ENCODE measurements around the gene TNN.

Gene TNN

DNA sequence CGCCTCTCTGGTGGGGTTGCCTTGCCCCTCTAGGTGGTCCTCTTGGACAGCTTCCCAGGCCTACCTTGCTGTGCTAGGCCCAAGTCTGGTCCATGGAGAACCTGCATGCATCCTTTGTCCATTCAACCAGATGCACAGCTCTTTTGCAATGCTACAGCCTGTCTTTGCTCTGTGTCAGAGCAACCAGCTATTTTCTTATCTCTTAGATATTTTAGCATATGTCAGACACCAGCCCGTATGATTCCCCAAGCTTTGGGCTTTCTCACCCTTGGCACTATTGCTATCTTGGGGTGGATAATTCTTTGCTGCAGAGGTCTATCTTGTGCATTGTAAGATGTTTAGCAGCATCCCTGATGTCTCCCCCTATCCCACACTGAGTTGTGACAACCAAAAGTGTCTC, 32.3 kb downstream of the TNN start:
- TF ChIP-seq NFIC (IDR thresholded peaks at IDR 0.05) (no peak), TCF12 (IDR thresholded peaks at IDR 0.05; ENCODE audit: low read depth) (no peak), CEBPB (IDR thresholded peaks at IDR 0.05) (no peak), MAX (IDR thresholded peaks at IDR 0.05) (no peak), EP300 (IDR thresholded peaks at IDR 0.05; ENCODE audit: borderline replicate concordance) (no peak), FOXM1 (IDR thresholded peaks at IDR 0.05; ENCODE audit: borderline replicate concordance, low read depth) (no peak), TAF1 (IDR thresholded peaks at IDR 0.05; ENCODE audit: low read depth) (no peak), ZBTB7A (IDR thresholded peaks at IDR 0.05; ENCODE audit: low read depth) (no peak), REST (IDR thresholded peaks at IDR 0.05; ENCODE audit: low read depth) (no peak), CREB1 (IDR thresholded peaks at IDR 0.05; ENCODE audit: low read depth) (no peak)
- TF ChIP-seq, protein P1, sequence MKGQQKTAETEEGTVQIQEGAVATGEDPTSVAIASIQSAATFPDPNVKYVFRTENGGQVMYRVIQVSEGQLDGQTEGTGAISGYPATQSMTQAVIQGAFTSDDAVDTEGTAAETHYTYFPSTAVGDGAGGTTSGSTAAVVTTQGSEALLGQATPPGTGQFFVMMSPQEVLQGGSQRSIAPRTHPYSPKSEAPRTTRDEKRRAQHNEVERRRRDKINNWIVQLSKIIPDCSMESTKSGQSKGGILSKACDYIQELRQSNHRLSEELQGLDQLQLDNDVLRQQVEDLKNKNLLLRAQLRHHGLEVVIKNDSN (IDR thresholded peaks at IDR 0.05), result no peak

- TF ChIP-seq CREB1 (IDR thresholded peaks at IDR 0.05; ENCODE audit: low read depth), result no peak
- TF ChIP-seq, protein P1 (IDR thresholded peaks at IDR 0.05), result no peak
Measured at GRCh38 chr1:175114996-175115395, 47.4 kb downstream of the TNN start.

DNA sequence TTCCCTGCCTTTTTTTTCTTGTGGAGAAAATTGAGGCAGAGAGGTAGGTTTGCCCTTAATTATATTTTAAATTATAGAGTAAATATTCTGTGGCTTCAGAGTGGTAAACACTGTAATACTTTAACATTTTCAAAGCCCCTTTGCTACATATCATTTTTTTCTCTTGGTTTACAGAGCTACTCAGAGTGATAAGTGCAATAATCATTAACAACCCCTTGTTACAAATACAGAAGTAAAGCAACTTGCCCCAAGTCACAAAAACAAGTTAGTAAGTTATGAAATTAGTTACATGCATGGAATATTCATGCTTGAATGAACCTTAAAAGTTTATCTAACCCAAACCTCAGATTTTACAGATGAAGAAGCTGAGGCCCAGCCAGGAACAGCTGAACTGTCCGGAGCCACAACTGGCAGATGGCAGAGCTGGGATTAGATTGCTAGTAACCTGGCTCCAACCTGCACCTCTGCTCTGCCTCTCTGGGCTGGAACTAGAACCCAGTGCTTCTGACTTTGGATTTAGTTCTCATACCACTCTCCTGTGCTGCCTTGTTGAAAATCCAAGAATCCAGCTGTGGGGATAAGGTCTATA, 48.7 kb downstream of the TNN start:
- no peak for TF ChIP-seq RAD21 (IDR thresholded peaks at IDR 0.05; ENCODE audit: low read depth)
- no peak for TF ChIP-seq NFIC (IDR thresholded peaks at IDR 0.05)
- TF ChIP-seq CREB1 (IDR thresholded peaks at IDR 0.05; ENCODE audit: low read depth), result no peak
- TF ChIP-seq EGR1 (IDR thresholded peaks at IDR 0.05), result no peak
- no peak for TF ChIP-seq EP300 (IDR thresholded peaks at IDR 0.05; ENCODE audit: borderline replicate concordance)
- TF ChIP-seq YY1 (IDR thresholded peaks at IDR 0.05; ENCODE audit: low read depth), result no peak
- no peak for TF ChIP-seq MAX (IDR thresholded peaks at IDR 0.05)
- TF ChIP-seq ZBTB7A (IDR thresholded peaks at IDR 0.05; ENCODE audit: low read depth), result no peak

- no peak for TF ChIP-seq TAF1 (IDR thresholded peaks at IDR 0.05; ENCODE audit: low read depth)
- TF ChIP-seq REST (IDR thresholded peaks at IDR 0.05; ENCODE audit: low read depth), result no peak
- TF ChIP-seq EGR1 (IDR thresholded peaks at IDR 0.05), result no peak
- no peak for TF ChIP-seq CEBPB (IDR thresholded peaks at IDR 0.05)
- no peak for TF ChIP-seq MAX (IDR thresholded peaks at IDR 0.05)
- no peak for TF ChIP-seq CREB1 (IDR thresholded peaks at IDR 0.05; ENCODE audit: low read depth)
- no peak for TF ChIP-seq TCF12 (IDR thresholded peaks at IDR 0.05; ENCODE audit: low read depth)
- no peak for TF ChIP-seq EP300 (IDR thresholded peaks at IDR 0.05; ENCODE audit: borderline replicate concordance)
- TF ChIP-seq, protein P1 (IDR thresholded peaks at IDR 0.05), result no peak
- TF ChIP-seq NFIC (IDR thresholded peaks at IDR 0.05), result no peak
- no peak for TF ChIP-seq FOXM1 (IDR thresholded peaks at IDR 0.05; ENCODE audit: borderline replicate concordance, low read depth)
- TF ChIP-seq TEAD4 (IDR thresholded peaks at IDR 0.05), result no peak
- no peak for TF ChIP-seq YY1 (IDR thresholded peaks at IDR 0.05; ENCODE audit: low read depth)
- TF ChIP-seq ZBTB7A (IDR thresholded peaks at IDR 0.05; ENCODE audit: low read depth), result no peak
- TF ChIP-seq RAD21 (IDR thresholded peaks at IDR 0.05; ENCODE audit: low read depth), result no peak
Measured at GRCh38 chr1:175116903-175117302, 49.3 kb downstream of the TNN start.

DNA sequence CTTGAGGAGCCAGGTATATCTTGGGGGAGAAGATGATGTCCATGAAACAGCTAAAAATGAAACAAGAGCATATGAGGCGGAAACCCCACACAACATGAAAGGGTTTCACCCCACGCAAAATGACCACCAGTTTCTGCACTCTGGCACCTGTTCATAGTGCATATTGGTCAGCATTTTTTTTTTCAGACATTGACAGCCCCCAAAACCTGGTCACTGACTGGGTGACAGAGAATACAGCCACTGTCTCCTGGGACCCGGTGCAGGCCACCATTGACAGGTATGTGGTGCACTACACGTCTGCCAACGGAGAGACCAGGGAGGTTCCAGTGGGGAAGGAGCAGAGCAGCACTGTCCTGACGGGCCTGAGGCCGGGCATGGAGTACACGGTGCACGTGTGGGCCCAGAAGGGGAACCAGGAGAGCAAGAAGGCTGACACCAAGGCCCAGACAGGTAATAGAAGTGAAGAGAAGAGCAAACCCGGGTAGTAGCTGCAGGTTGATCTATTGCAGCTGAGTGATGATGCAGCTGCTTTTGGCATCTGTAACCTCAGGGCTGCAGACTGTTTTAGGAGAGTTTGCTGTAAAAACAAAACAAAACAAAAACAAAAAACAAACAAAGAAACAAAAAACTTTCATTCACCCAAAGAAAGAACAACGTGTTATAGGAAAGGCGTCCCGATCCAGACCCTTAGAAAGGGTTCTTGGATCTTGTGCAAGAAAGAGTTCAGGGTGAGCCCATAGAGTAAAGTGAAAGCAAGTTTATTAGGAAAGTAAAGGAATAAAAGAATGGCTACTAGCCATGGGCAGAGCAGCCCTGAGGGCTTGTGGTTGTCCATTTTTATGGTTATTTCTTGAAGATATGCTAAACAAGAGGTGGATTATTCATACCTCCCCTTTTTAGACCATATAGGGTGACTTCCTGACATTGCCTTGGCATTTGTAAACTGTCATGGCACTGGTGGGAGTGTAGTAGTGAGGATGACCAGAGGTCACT, 51.0 kb downstream of the TNN start:
- TF ChIP-seq TEAD4 (IDR thresholded peaks at IDR 0.05), result no peak
- TF ChIP-seq FOXM1 (IDR thresholded peaks at IDR 0.05; ENCODE audit: borderline replicate concordance, low read depth), result no peak
- no peak for TF ChIP-seq TAF1 (IDR thresholded peaks at IDR 0.05; ENCODE audit: low read depth)
- no peak for TF ChIP-seq TCF12 (IDR thresholded peaks at IDR 0.05; ENCODE audit: low read depth)
- TF ChIP-seq NFIC (IDR thresholded peaks at IDR 0.05), result no peak
- TF ChIP-seq REST (IDR thresholded peaks at IDR 0.05; ENCODE audit: low read depth), result no peak
- TF ChIP-seq RAD21 (IDR thresholded peaks at IDR 0.05; ENCODE audit: low read depth), result no peak
- no peak for TF ChIP-seq ZBTB7A (IDR thresholded peaks at IDR 0.05; ENCODE audit: low read depth)
- no peak for TF ChIP-seq EGR1 (IDR thresholded peaks at IDR 0.05)

Data from Ishikawa (cell line).